Measurements from ENCODE around the gene RTN3.

DNA sequence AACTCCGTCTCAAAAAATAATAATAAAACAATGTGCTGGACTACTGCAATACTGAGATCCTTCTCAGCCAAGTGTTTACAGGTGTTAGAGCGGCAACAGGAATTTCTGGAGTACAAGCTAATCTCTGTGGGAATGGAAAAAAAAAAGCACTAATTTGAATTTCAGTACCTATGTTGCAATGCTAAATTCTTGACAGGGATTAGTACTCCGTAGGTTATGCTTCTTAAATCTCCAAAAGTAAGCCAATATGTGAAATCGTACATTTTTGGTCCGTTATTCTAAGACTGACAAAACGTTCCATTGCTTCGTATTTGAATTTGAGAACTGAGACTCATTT, 11.2 kb upstream of the RTN3 start:
- no peak for TF ChIP-seq YY1 (IDR thresholded peaks at IDR 0.05; ENCODE audit: extremely low read depth, insufficient replicate concordance, low read depth, low read length)
- TF ChIP-seq, protein P1, sequence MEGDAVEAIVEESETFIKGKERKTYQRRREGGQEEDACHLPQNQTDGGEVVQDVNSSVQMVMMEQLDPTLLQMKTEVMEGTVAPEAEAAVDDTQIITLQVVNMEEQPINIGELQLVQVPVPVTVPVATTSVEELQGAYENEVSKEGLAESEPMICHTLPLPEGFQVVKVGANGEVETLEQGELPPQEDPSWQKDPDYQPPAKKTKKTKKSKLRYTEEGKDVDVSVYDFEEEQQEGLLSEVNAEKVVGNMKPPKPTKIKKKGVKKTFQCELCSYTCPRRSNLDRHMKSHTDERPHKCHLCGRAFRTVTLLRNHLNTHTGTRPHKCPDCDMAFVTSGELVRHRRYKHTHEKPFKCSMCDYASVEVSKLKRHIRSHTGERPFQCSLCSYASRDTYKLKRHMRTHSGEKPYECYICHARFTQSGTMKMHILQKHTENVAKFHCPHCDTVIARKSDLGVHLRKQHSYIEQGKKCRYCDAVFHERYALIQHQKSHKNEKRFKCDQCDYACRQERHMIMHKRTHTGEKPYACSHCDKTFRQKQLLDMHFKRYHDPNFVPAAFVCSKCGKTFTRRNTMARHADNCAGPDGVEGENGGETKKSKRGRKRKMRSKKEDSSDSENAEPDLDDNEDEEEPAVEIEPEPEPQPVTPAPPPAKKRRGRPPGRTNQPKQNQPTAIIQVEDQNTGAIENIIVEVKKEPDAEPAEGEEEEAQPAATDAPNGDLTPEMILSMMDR (IDR thresholded peaks at IDR 0.05 in 2 of 3, conservative IDR thresholded peaks at IDR 0.05 in 1 of 3; ENCODE audit: borderline replicate concordance in 1 of 3, insufficient read depth in 1 of 3, low read depth in 2 of 3, low read length in 2 of 3): no peak
- no peak for TF ChIP-seq POLR2AphosphoS5 (IDR thresholded peaks at IDR 0.05; ENCODE audit: low read depth, low read length)
- TF ChIP-seq RAD21 (IDR thresholded peaks at IDR 0.05; ENCODE audit: low read depth): no peak
- TF ChIP-seq, protein P2, sequence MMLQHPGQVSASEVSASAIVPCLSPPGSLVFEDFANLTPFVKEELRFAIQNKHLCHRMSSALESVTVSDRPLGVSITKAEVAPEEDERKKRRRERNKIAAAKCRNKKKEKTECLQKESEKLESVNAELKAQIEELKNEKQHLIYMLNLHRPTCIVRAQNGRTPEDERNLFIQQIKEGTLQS (IDR thresholded peaks at IDR 0.05): no peak
- no peak for TF ChIP-seq SP1 (IDR thresholded peaks at IDR 0.05; ENCODE audit: low read depth)
- TF ChIP-seq, protein P3, sequence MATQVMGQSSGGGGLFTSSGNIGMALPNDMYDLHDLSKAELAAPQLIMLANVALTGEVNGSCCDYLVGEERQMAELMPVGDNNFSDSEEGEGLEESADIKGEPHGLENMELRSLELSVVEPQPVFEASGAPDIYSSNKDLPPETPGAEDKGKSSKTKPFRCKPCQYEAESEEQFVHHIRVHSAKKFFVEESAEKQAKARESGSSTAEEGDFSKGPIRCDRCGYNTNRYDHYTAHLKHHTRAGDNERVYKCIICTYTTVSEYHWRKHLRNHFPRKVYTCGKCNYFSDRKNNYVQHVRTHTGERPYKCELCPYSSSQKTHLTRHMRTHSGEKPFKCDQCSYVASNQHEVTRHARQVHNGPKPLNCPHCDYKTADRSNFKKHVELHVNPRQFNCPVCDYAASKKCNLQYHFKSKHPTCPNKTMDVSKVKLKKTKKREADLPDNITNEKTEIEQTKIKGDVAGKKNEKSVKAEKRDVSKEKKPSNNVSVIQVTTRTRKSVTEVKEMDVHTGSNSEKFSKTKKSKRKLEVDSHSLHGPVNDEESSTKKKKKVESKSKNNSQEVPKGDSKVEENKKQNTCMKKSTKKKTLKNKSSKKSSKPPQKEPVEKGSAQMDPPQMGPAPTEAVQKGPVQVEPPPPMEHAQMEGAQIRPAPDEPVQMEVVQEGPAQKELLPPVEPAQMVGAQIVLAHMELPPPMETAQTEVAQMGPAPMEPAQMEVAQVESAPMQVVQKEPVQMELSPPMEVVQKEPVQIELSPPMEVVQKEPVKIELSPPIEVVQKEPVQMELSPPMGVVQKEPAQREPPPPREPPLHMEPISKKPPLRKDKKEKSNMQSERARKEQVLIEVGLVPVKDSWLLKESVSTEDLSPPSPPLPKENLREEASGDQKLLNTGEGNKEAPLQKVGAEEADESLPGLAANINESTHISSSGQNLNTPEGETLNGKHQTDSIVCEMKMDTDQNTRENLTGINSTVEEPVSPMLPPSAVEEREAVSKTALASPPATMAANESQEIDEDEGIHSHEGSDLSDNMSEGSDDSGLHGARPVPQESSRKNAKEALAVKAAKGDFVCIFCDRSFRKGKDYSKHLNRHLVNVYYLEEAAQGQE (IDR thresholded peaks at IDR 0.05; ENCODE audit: low read depth): no peak
- TF ChIP-seq POLR2A (IDR thresholded peaks at IDR 0.05; ENCODE audit: borderline replicate concordance, extremely low read depth, insufficient read depth, insufficient read length): no peak
- TF ChIP-seq, protein P4, sequence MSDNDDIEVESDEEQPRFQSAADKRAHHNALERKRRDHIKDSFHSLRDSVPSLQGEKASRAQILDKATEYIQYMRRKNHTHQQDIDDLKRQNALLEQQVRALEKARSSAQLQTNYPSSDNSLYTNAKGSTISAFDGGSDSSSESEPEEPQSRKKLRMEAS (IDR thresholded peaks at IDR 0.05): no peak
- no peak for TF ChIP-seq EZH2 (IDR thresholded peaks at IDR 0.05)
- no peak for TF ChIP-seq SIN3A (IDR thresholded peaks at IDR 0.05; ENCODE audit: low read depth)
- TF ChIP-seq TCF7L2 (IDR thresholded peaks at IDR 0.05; ENCODE audit: borderline replicate concordance, extremely low read depth, insufficient read depth, insufficient read length): no peak
- no peak for TF ChIP-seq ZNF274 (IDR thresholded peaks at IDR 0.05; ENCODE audit: low read depth, low read length)
- no peak for TF ChIP-seq JUND (IDR thresholded peaks at IDR 0.05)
